Left lung (tissue), 10 donors: ENCODE results near the gene THAP9. TPM values are rescaled to one million over a fixed set of nuclear protein-coding genes. Genes with fewer than 3 reads are reported as not detected.

ENCODE experiments used
- ATAC-seq: fragments of 200-7000 bp; cut with Tn5 transposase; one replicate; pipeline ENCODE4 v1.9.1; 2020; ENCODE audit warnings: moderate library complexity
- DNase-seq, 4 donors: peaks; one replicate each; pipeline ENCODE4 v3.0.0-alpha.2; 2013 to 2020
- H3K27ac ChIP-seq, 2 donors: fragments of 200-600 bp; sonication (generic) in 1 of 2; one replicate each; pipeline versions ENCODE4 v1.5.0 to v1.8.0; 2020 to 2021
- H3K27me3 ChIP-seq, 2 donors: fragments of 200-600 bp; sonication (generic) in 1 of 2; one replicate each; pipeline versions ENCODE4 v1.5.0 to v1.8.0; 2020 to 2021
- H3K36me3 ChIP-seq, 2 donors: fragments of 200-600 bp; sonication (generic) in 1 of 2; one replicate each; pipeline versions ENCODE4 v1.5.0 to v1.8.0; 2020 to 2021
- H3K4me1 ChIP-seq, 2 donors: fragments of 200-600 bp; one replicate each; pipeline ENCODE4 v1.8.0; 2021
- H3K4me3 ChIP-seq, 2 donors: fragments of 200-600 bp; sonication (generic) in 1 of 2; one replicate each; pipeline versions ENCODE4 v1.5.0 to v1.8.0; 2020 to 2021; ENCODE audit warnings: mild to moderate bottlenecking in 1 of 2
- H3K9me3 ChIP-seq, 2 donors: fragments of 200-600 bp; sonication (generic) in 1 of 2; one replicate each; pipeline versions ENCODE4 v1.5.0 to v1.8.0; 2020 to 2021
- intact Hi-C, 2 donors: fragments of 100-400 bp; cut with DNase I; formaldehyde crosslinking; loops; one replicate each; pipeline versions ENCODE4 v1.11.2 to v1.14.2; 2022
- polyA plus RNA-seq, 6 donors: library from polyadenylated mRNA; unstranded; fragments of 120-200 nt; gene quantifications; one replicate each; pipeline ENCODE4 v1.2.1, GENCODE V29; 2013; ENCODE audit not compliant: insufficient read length in 6 of 6
- total RNA-seq, 2 donors: library from RNA; stranded (reverse); fragmentation: NEBNext Ultra II Directional; extraction: Animal tissue kit (Norgen Biotek cat#: 25700); gene quantifications; one replicate each; pipeline ENCODE4 v1.2.1, GENCODE V29; 2021
- TF ChIP-seq, protein P1 (sequence below), 2 donors: fragments of 200-600 bp; sonication (generic) in 1 of 2; IDR thresholded peaks; one replicate each; pipeline versions ENCODE4 v1.5.0 to v1.8.0; 2021; ENCODE audit warnings: antibody characterized with exemption in 2 of 2
- donor health status: DM: no; HTN: yes; CAD: no.
- donor health status: DM: no; HTN: no; CAD: no.

Gene THAP9
- total and polyA plus RNA-seq, 8 donors: 2.1 to 13.2 (median 11.5) TPM

DNA sequence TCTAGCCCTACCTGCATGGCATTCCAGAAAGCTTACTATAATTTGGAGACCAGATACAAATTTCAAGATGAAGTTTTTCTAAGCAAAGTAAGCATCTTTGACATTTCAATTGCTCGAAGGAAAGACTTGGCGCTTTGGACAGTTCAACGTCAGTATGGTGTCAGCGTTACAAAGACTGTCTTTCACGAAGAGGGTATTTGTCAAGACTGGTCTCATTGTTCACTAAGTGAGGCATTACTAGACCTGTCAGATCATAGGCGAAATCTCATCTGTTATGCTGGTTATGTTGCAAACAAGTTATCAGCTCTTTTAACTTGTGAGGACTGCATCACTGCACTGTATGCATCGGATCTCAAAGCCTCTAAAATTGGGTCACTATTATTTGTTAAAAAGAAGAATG lies 17.6 kb downstream of the THAP9 start:
- Histone ChIP-seq H3K9me3 (no peaks in the 10 kb centered on the region), H3K36me3 (peaks cover 0 to 17% of the 10 kb centered on the region in 2 donors), H3K4me1 (no peaks in the 10 kb centered on the region), H3K4me3 (no peak overlapping the region), H3K27ac (no peak overlapping the region), H3K27me3 (no peaks in the 10 kb centered on the region)
- TF ChIP-seq, protein P1, sequence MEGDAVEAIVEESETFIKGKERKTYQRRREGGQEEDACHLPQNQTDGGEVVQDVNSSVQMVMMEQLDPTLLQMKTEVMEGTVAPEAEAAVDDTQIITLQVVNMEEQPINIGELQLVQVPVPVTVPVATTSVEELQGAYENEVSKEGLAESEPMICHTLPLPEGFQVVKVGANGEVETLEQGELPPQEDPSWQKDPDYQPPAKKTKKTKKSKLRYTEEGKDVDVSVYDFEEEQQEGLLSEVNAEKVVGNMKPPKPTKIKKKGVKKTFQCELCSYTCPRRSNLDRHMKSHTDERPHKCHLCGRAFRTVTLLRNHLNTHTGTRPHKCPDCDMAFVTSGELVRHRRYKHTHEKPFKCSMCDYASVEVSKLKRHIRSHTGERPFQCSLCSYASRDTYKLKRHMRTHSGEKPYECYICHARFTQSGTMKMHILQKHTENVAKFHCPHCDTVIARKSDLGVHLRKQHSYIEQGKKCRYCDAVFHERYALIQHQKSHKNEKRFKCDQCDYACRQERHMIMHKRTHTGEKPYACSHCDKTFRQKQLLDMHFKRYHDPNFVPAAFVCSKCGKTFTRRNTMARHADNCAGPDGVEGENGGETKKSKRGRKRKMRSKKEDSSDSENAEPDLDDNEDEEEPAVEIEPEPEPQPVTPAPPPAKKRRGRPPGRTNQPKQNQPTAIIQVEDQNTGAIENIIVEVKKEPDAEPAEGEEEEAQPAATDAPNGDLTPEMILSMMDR (IDR thresholded peaks at IDR 0.05): no peak
- intact Hi-C loops: no loop called here
- ATAC-seq: no peak
- DNase-seq: no peak

DNA sequence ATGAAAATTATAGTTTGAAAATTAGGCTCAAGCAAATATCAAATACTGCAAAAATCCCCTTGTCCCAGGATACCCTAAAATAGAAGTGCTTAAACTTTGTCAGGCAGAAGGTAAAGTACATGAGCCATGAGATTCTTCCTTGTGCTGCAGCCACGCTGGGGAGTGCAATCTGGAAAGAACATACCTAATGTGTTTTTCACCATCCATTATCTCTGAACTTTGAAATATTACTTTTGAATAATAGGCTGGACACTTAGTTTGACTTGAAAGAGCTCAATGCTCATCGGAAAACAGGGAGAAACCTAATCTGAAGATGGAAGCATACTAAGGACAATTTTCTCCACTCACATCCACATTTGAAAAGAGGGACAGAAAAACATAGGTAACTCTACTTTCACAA lies 18.9 kb downstream of the THAP9 start:
- no peaks in the 10 kb centered on the region for H3K9me3 ChIP-seq
- H3K36me3 ChIP-seq: peaks cover 0 to 17% of the 10 kb centered on the region in 2 donors
- DNase-seq (no peak), ATAC-seq (no peak)
- H3K27ac ChIP-seq: no peak overlapping the region
- TF ChIP-seq, protein P1 (IDR thresholded peaks at IDR 0.05): no peak
- no peak overlapping the region for H3K4me3 ChIP-seq
- H3K27me3 ChIP-seq: no peaks in the 10 kb centered on the region
- intact Hi-C loops: no loop called here
- H3K4me1 ChIP-seq: no peaks in the 10 kb centered on the region

DNA sequence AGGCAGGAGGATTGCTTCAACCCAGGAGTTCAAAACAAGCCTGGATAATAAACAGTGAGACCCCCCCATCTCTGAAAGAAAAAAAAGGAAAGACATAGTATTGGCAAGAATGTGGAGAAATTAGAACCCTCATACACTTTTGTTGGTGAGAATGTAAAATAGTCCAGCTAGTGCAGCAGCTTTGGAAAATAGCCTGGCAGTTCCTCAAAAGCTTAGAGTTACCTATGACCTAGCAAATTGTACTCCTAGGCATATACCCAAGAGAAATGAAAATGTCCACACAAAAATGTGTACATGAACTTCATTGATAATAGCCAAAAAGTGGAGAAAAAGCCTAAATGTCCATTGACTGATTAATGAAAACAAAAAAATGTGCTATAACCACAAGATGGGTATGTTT lies 21.3 kb downstream of the THAP9 start:
- Histone ChIP-seq H3K27ac (no peak overlapping the region), H3K36me3 (peaks cover 0 to 20% of the 10 kb centered on the region in 2 donors), H3K4me3 (no peak overlapping the region), H3K4me1 (no peaks in the 10 kb centered on the region), H3K27me3 (no peaks in the 10 kb centered on the region), H3K9me3 (no peaks in the 10 kb centered on the region)
- ATAC-seq (no peak), DNase-seq (no peak)
- intact Hi-C loops: no loop called here
- TF ChIP-seq, protein P1 (IDR thresholded peaks at IDR 0.05): no peak

DNA sequence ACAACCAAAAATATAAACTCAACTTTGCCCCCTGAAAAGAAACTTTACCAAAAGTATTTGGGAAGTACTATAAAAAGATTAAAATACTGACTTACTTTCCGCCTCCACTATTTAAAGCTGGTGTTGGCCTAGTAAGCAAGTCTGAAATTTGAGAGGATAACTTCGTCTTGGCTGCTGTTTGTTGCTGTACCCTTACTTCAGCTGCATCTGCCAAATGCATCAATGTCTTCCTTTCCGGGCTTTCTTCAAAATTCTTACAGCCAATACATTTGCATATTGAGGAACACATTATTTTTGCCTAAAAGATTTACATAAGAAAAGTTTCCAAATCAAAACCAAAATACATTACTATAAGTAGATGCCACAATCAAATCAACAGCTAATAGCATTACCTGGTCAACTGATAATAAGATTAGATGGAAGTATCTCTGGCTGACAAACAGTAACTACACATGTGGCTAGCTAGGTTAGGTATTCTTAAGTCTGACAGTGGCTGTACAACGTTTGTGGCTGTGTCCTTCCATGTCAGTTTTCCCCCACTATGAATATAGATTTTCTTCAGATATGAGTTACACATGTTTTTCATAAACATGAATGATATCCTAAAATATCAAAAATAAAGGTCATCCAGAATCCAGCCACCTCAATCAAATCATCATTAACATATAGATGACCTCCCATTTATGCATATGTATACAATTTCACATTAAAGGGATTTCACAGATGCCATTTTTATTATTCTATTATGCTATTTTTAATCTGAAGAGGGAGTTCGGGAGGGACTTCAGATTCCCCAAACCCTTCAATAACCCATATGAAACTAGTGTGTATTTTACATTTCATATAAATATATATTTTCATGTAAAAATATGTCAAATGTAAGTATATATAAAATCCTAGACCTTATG lies 30.6 kb downstream of the THAP9 start:
- no peak overlapping the region for H3K27ac ChIP-seq
- intact Hi-C loops: no loop called here
- TF ChIP-seq, protein P1 (IDR thresholded peaks at IDR 0.05): no peak
- ATAC-seq (no peak), DNase-seq (no peak)
- H3K36me3 ChIP-seq: peaks cover 0 to 54% of the 10 kb centered on the region in 2 donors
- H3K27me3 ChIP-seq: no peaks in the 10 kb centered on the region
- no peaks in the 10 kb centered on the region for H3K9me3 ChIP-seq
- H3K4me1 ChIP-seq: no peaks in the 10 kb centered on the region
- no peak overlapping the region for H3K4me3 ChIP-seq

DNA sequence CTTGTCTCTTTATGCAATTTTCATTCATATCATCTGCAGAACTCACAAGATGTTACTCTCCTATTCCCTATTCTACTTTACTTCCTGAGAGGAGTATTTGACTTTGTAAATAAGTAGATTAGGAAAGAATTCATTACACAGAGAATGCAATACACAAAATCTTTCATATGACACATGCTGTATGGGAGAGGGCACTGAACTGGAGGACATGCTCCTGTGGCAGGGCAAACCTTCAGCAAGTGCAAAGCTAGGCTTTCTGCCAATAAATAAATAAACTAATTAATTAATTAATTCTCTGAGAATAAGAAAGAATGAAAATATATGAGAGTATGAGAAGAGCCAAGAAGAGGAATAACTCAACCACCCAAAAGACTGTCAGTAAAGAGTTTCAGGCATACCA lies 33.9 kb downstream of the THAP9 start:
- H3K27me3 ChIP-seq: no peaks in the 10 kb centered on the region
- no peaks in the 10 kb centered on the region for H3K4me1 ChIP-seq
- no peak overlapping the region for H3K27ac ChIP-seq
- ATAC-seq (no peak), DNase-seq (no peak)
- no peaks in the 10 kb centered on the region for H3K9me3 ChIP-seq
- H3K4me3 ChIP-seq: no peak overlapping the region
- TF ChIP-seq, protein P1 (IDR thresholded peaks at IDR 0.05): no peak
- H3K36me3 ChIP-seq: peaks cover 0 to 79% of the 10 kb centered on the region in 2 donors
- intact Hi-C loops: no loop called here
